Adrenal gland (tissue), 12 donors: ENCODE results near the gene HAGH. TPM values are rescaled to one million over a fixed set of nuclear protein-coding genes. Genes with fewer than 3 reads are reported as not detected.

Experiments
- DNase-seq, 7 donors: peaks; one replicate each; pipeline ENCODE4 v3.0.0-alpha.2; 2019 to 2020
- H3K27ac ChIP-seq, 5 donors: fragments of 200-600 bp; sonication (generic) in 4 of 5; 1 replicate in 3 of 5; 2 replicates in 2 of 5; pipeline versions ENCODE4 v1.5.1 to v1.8.0; 2016 to 2020; ENCODE audit warnings: mild to moderate bottlenecking in 1 of 5
- H3K27me3 ChIP-seq: fragments of 200-600 bp; 2 replicates; pipeline ENCODE4 v1.8.0; 2021
- H3K36me3 ChIP-seq, 2 donors: fragments of 200-600 bp; replicated peaks in 1 of 2; 1 replicate in 1 of 2; 2 replicates in 1 of 2; pipeline versions ENCODE4 v1.5.1 to v1.8.0; 2018 to 2022
- H3K4me1 ChIP-seq, 2 donors: fragments of 200-600 bp; replicated peaks in 1 of 2; 1 replicate in 1 of 2; 2 replicates in 1 of 2; pipeline versions ENCODE4 v1.5.1 to v1.8.0; 2018 to 2021
- H3K4me3 ChIP-seq, 4 donors: fragments of 200-600 bp; sonication (generic) in 3 of 4; one replicate each; pipeline ENCODE4 v1.5.1; 2016 to 2018
- H3K9me3 ChIP-seq, 3 donors: fragments of 200-600 bp; sonication (generic) in 1 of 3; replicated peaks in 1 of 3; 1 replicate in 2 of 3; 2 replicates in 1 of 3; pipeline versions ENCODE4 v1.5.1 to v1.8.0; 2016 to 2021
- CTCF ChIP-seq, 6 experiments: fragments of 450-650 bp in 4 of 6; fragments of 200-600 bp in 2 of 6; sonication (generic) in 1 of 6; IDR thresholded peaks; 1 replicate in 5 of 6; 2 replicates in 1 of 6; pipeline versions ENCODE4 v1.5.1 to v1.8.0; 2016 to 2021; ENCODE audit warnings: antibody characterized with exemption in 6 of 6, mild to moderate bottlenecking in 2 of 6, moderate library complexity in 1 of 6
- POLR2A ChIP-seq, 2 donors: fragments of 450-650 bp; IDR thresholded peaks; one replicate each; pipeline ENCODE4 v1.6.1; 2017; ENCODE audit warnings: antibody characterized with exemption in 2 of 2, mild to moderate bottlenecking in 2 of 2, moderate library complexity in 1 of 2
- WGBS, 4 donors: extraction: QIAGEN DNeasy Blood & Tissue Kit in 2 of 4; methylation state at CpG; one replicate each; pipeline versions ENCODE4 v1.1.5 to v1.1.7; 2013 to 2017; 5-methylcytosine and 5-hydroxymethylcytosine counted together
- intact Hi-C, 2 donors: fragments of 100-400 bp; cut with DNase I; formaldehyde crosslinking; loops; one replicate each; pipeline versions ENCODE4 v1.14.1 to v1.15.0; 2022 to 2023
- polyA plus RNA-seq, 3 donors: library from polyadenylated mRNA; stranded (reverse); fragments of 200-250 nt in 2 of 3; fragments of 350-450 nt in 1 of 3; fragmentation: Illumina TruSeq in 1 of 3; extraction: RNeasy Lipid Tissue Mini Kit (QIAGEN cat#74804) in 1 of 3; gene quantifications; one replicate each; pipeline ENCODE4 v1.2.3, GENCODE V29; 2013 to 2014
- total RNA-seq, 9 donors: library from RNA; depleted of rRNA in 4 of 9; stranded (reverse); fragments of >200 nt in 4 of 9; fragments of 120-200 nt in 1 of 9; fragmentation: NEBNext Ultra II Directional in 1 of 9; extraction: Animal tissue kit (Norgen Biotek cat#: 25700) in 1 of 9; gene quantifications; one replicate each; pipeline versions ENCODE4 v1.1.0 to v1.2.4, GENCODE V29; 2013 to 2023
- donor health status: healthy with polysubstance abuse.
- donor health status: Bipolar disorder and iron deficiency.
- donor health status: DM: yes; HTN: yes; CAD: no.
- donor health status: DM: no; HTN: no; CAD: no.
- donor health status: DM: no; HTN: no; CAD: no.
- donor health status: DM: yes; HTN: yes; CAD: no.

The HAGH gene
- total and polyA plus RNA-seq, 12 donors, result 75.3 to 318 (median 170) TPM

GRCh38 chr16:1846416-1846815 is 19.8 kb upstream of the HAGH start:
- H3K9me3 ChIP-seq, result no peaks in the 10 kb centered on the region
- WGBS, 4 donors, result 72 to 84% (median 74%) methylated on average over 1 of the region's 1 CpG
- no peak overlapping the region for H3K27ac ChIP-seq
- H3K27me3 ChIP-seq, result peaks cover 9% of the 10 kb centered on the region
- intact Hi-C loops, result no loop called here
- no peaks in the 10 kb centered on the region for H3K36me3 ChIP-seq
- no peaks in the 10 kb centered on the region for H3K4me1 ChIP-seq
- H3K4me3 ChIP-seq, result no peak overlapping the region
- DNase-seq, result no peak
- TF ChIP-seq CTCF (IDR thresholded peaks at IDR 0.05) (no peak), POLR2A (IDR thresholded peaks at IDR 0.05) (no peak)

- no peaks in the 10 kb centered on the region for H3K9me3 ChIP-seq
- intact Hi-C loops, result no loop called here
- H3K27ac ChIP-seq, result no peak overlapping the region
- no peak overlapping the region for H3K4me3 ChIP-seq
- 35 to 46% (median 42%) methylated on average over 3 to 4 of the region's 4 CpGs for WGBS, 4 donors
- no peak for TF ChIP-seq POLR2A (IDR thresholded peaks at IDR 0.05)
- no peak for TF ChIP-seq CTCF (IDR thresholded peaks at IDR 0.05)
- no peaks in the 10 kb centered on the region for H3K4me1 ChIP-seq
- DNase-seq, result no peak
- H3K27me3 ChIP-seq, result peaks cover 5% of the 10 kb centered on the region
- H3K36me3 ChIP-seq, result no peaks in the 10 kb centered on the region
Measured at GRCh38 chr16:1845985-1846384, 19.4 kb upstream of the HAGH start.

GRCh38 chr16:1839554-1839953 is 12.9 kb upstream of the HAGH start:
- Histone ChIP-seq H3K27me3 (no peaks in the 10 kb centered on the region), H3K36me3 (no peaks in the 10 kb centered on the region), H3K4me3 (no peak overlapping the region), H3K27ac (no peak overlapping the region), H3K4me1 (no peaks in the 10 kb centered on the region), H3K9me3 (no peaks in the 10 kb centered on the region)
- 63 to 79% (median 75%) methylated on average over 9 of the region's 9 CpGs for WGBS, 4 donors
- no peak for DNase-seq
- no peak for TF ChIP-seq CTCF (IDR thresholded peaks at IDR 0.05)
- no peak for TF ChIP-seq POLR2A (IDR thresholded peaks at IDR 0.05)
- intact Hi-C loops, result no loop called here

- Histone ChIP-seq H3K9me3 (no peaks in the 10 kb centered on the region), H3K36me3 (no peaks in the 10 kb centered on the region), H3K27ac (no peak overlapping the region), H3K4me3 (no peak overlapping the region), H3K27me3 (no peaks in the 10 kb centered on the region), H3K4me1 (peaks cover 7 to 15% of the 10 kb centered on the region in 2 donors)
- intact Hi-C loops, result no loop called here
- WGBS, 4 donors, result 87 to 94% (median 92%) methylated on average over 5 of the region's 5 CpGs
- TF ChIP-seq POLR2A (IDR thresholded peaks at IDR 0.05) (no peak), CTCF (IDR thresholded peaks at IDR 0.05) (no peak)
- DNase-seq, result no peak
Measured at GRCh38 chr16:1834096-1834495, 7.5 kb upstream of the HAGH start.
